ENCODE measurements around the gene LEAP2. TPM values are rescaled to one million over a fixed set of nuclear protein-coding genes. Genes with fewer than 3 reads are reported as not detected.

The LEAP2 gene
- total and polyA plus RNA-seq, 10 of the 15 experiments (the other 5 are each of a cell fraction or from before 2014, with no cell fraction given), result 1.9 to 8.8 (median 2.3) TPM

DNA sequence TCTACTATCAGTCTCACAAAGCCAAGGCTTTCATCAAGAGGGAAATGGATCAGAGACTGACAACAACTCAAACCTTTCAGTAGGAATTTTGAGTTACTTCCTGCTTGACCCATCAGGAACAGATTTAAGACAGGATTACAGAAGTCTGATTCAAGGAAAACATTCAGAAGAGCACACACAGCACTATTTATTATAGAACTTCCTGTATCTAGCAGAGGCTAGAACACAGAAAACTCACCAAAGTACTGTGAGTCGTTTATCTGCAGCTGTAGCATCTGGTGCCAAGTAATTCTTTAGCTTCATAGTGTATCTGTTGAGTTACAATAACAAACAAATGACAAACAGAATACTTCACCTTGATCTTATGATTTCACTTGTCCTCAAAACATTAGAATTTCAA, 13.8 kb downstream of the LEAP2 start:
- no peaks in the 10 kb centered on the region for H3K79me2 ChIP-seq (ENCODE audit: control insufficient read depth, insufficient read depth, low read length)
- RAD21 ChIA-PET (ENCODE audit: unreplicated experiment), result no interaction called here
- H3K4me2 ChIP-seq (ENCODE audit: control insufficient read depth, insufficient read depth), result no peak overlapping the region
- no peak overlapping the region for H3K9ac ChIP-seq (ENCODE audit: control insufficient read depth, insufficient read depth, low read length)
- H3K9me3 ChIP-seq (replicated peaks; ENCODE audit: control insufficient read depth, insufficient read depth, low read length), result no peaks in the 10 kb centered on the region
- H3K27me3 ChIP-seq (replicated peaks in 1 of 2; ENCODE audit: control insufficient read depth in 2 of 2, insufficient read depth in 2 of 2, low read length in 1 of 2), result no peaks in the 10 kb centered on the region
- H3K27ac ChIP-seq (ENCODE audit: control insufficient read depth, insufficient read depth), result no peak overlapping the region
- intact Hi-C loops (cut with micrococcal nuclease; ENCODE audit: unreplicated experiment), result loop anchor here (10.0 kb wide), 1 partner anchor 272 kb away; no protein-coding TSS in a partner anchor
- H2AFZ ChIP-seq (ENCODE audit: control insufficient read depth, low read depth, low read length), result no peak overlapping the region
- WGBS (ENCODE audit: insufficient coverage, insufficient replicate concordance, low lambda C conversion rate, missing lambda C conversion rate), result 0% methylated on average over 1 of the region's 1 CpG
- no TSS peak for BruUV-seq (replicated peaks)
- POLR2A ChIA-PET, result no interaction called here
- peaks cover 4 to 14% of the 10 kb centered on the region in 2 experiments; a peak in 3 of 4 replicates for H3K36me3 ChIP-seq (ENCODE audit: control insufficient read depth in 2 of 2, insufficient read depth in 2 of 2, low read length in 1 of 2)
- no peak for TF ChIP-seq MTA2 (IDR thresholded peaks at IDR 0.05; ENCODE audit: low read depth)
- no peak for TF ChIP-seq BHLHE40 (IDR thresholded peaks at IDR 0.05; ENCODE audit: borderline replicate concordance in 1 of 2, low read depth in 2 of 2, low read length in 1 of 2)
- no peak for TF ChIP-seq KDM1A (IDR thresholded peaks at IDR 0.05; ENCODE audit: borderline replicate concordance)
- TF ChIP-seq, protein P1, sequence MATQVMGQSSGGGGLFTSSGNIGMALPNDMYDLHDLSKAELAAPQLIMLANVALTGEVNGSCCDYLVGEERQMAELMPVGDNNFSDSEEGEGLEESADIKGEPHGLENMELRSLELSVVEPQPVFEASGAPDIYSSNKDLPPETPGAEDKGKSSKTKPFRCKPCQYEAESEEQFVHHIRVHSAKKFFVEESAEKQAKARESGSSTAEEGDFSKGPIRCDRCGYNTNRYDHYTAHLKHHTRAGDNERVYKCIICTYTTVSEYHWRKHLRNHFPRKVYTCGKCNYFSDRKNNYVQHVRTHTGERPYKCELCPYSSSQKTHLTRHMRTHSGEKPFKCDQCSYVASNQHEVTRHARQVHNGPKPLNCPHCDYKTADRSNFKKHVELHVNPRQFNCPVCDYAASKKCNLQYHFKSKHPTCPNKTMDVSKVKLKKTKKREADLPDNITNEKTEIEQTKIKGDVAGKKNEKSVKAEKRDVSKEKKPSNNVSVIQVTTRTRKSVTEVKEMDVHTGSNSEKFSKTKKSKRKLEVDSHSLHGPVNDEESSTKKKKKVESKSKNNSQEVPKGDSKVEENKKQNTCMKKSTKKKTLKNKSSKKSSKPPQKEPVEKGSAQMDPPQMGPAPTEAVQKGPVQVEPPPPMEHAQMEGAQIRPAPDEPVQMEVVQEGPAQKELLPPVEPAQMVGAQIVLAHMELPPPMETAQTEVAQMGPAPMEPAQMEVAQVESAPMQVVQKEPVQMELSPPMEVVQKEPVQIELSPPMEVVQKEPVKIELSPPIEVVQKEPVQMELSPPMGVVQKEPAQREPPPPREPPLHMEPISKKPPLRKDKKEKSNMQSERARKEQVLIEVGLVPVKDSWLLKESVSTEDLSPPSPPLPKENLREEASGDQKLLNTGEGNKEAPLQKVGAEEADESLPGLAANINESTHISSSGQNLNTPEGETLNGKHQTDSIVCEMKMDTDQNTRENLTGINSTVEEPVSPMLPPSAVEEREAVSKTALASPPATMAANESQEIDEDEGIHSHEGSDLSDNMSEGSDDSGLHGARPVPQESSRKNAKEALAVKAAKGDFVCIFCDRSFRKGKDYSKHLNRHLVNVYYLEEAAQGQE (IDR thresholded peaks at IDR 0.05; ENCODE audit: low read depth, low read length), result no peak
- TF ChIP-seq BCL11A (IDR thresholded peaks at IDR 0.05; ENCODE audit: low read depth, low read length), result no peak
- no peak for DNase-seq (ENCODE audit: low read depth, low spot score)
- FAIRE-seq, result no peak
- H4K20me1 ChIP-seq (ENCODE audit: control insufficient read depth, insufficient read depth), result no peaks in the 10 kb centered on the region
- H3K4me1 ChIP-seq (ENCODE audit: control insufficient read depth, insufficient read depth, low read length), result no peaks in the 10 kb centered on the region
- H3K4me3 ChIP-seq, result no peak overlapping the region
- ATAC-seq, result no peak
- SMC1A ChIA-PET (ENCODE audit: uncharacterized antibody, unreplicated experiment), result interaction anchor here (0.8 kb wide), 1 partner anchor 72 kb away, joined by 3 read pairs; no protein-coding TSS in a partner anchor
- in situ Hi-C loops (cut with MboI), result no loop called here
- CTCF ChIA-PET, result interaction anchor here (1.4 kb wide), 1 partner anchor 649 kb away, joined by 4 read pairs; no protein-coding TSS in a partner anchor

Data from GM12878 (cell line).